BJ (cell line): Measurements from ENCODE around the gene BEST1. TPM values are rescaled to one million over a fixed set of nuclear protein-coding genes. Genes with fewer than 3 reads are reported as not detected.
"Not testable (repeated sequence)": the region's sequence is repeated elsewhere in the genome, so short reads cannot be mapped to it uniquely, and the experiment has no call there.

ENCODE experiments used
- CTCF ChIA-PET: fragments of 350-600 bp; formaldehyde crosslinking; extraction: SDS; loops from one replicate; lab custom pipeline; 2021; ENCODE audit warnings: antibody characterized with exemption, inconsistent platforms; lab: Yijun Ruan, JAX
- POLR2A ChIA-PET: fragments of 300-600 bp; sonication (Branson Sonifier 250); formaldehyde crosslinking; extraction: SDS; loops from one replicate; lab custom pipeline; 2021; ENCODE audit warnings: antibody characterized with exemption; lab: Charles Lee
- DNase-seq: peaks from one replicate; pipeline ENCODE4 v3.0.0-alpha.2; 2011; ENCODE audit warnings: low read depth
- H3K27me3 ChIP-seq: 2 replicates; pipeline ENCODE4 v1.6.0; 2011; ENCODE audit warnings: low read length; ENCODE audit not compliant: control insufficient read depth, insufficient read depth
- H3K36me3 ChIP-seq: 2 replicates; pipeline ENCODE4 v1.5.1; 2011; ENCODE audit warnings: low read length; ENCODE audit not compliant: control insufficient read depth, insufficient read depth
- H3K4me3 ChIP-seq: 2 replicates; pipeline ENCODE4 v1.5.1; 2011; ENCODE audit warnings: low read depth, mild to moderate bottlenecking, control low read depth, low read length
- CTCF ChIP-seq: IDR thresholded peaks from 2 replicates; pipeline ENCODE4 v1.5.1; 2011; ENCODE audit warnings: low read depth, mild to moderate bottlenecking, control low read depth, inconsistent platforms, low read length, moderate library complexity; ENCODE audit not compliant: insufficient read depth
- polyA plus RNA-seq: library from polyadenylated mRNA; depleted of rRNA; stranded (reverse); fragments of >200 nt; gene quantifications from 2 replicates; pipeline ENCODE4 v1.2.3, GENCODE V29; 2011

BEST1 gene
- polyA plus RNA-seq, 1 experiment, result 6.4 TPM

- Histone ChIP-seq H3K27me3 (no peaks in the 10 kb centered on the region), H3K4me3 (no peak overlapping the region), H3K36me3 (no peaks in the 10 kb centered on the region)
- ChIA-PET CTCF (interaction anchor here (0.6 kb wide), 1 partner anchor 17 kb away, joined by 3 read pairs; no protein-coding TSS in a partner anchor), POLR2A (interaction anchor here (0.5 kb wide), 1 partner anchor 282 kb away, joined by 3 read pairs; no protein-coding TSS in a partner anchor)
- no peak for TF ChIP-seq CTCF
- no peak for DNase-seq
Observed at GRCh38 chr11:62000539-62001446, 50.6 kb downstream of the BEST1 start.

GRCh38 chr11:62001450-62002191, 51.5 kb downstream of the BEST1 start:
- H3K27me3 ChIP-seq, result no peaks in the 10 kb centered on the region
- POLR2A ChIA-PET, result interaction anchor here (0.5 kb wide), 1 partner anchor 283 kb away, joined by 3 read pairs; no protein-coding TSS in a partner anchor
- no peaks in the 10 kb centered on the region for H3K36me3 ChIP-seq
- CTCF ChIA-PET, result no interaction called here
- no peak for TF ChIP-seq CTCF
- no peak overlapping the region for H3K4me3 ChIP-seq
- DNase-seq, result no peak

- POLR2A ChIA-PET, H3K36me3 ChIP-seq, CTCF ChIA-PET, DNase-seq, H3K27me3 ChIP-seq, H3K4me3 ChIP-seq: not testable (repeated sequence)
Observed at GRCh38 chr11:62002283-62002682, 52.1 kb downstream of the BEST1 start.

GRCh38 chr11:62004473-62004872, 54.3 kb downstream of the BEST1 start:
- H3K36me3 ChIP-seq, result no peaks in the 10 kb centered on the region
- POLR2A ChIA-PET, result interaction anchor here (0.6 kb wide), 2 partner anchors 33 to 667 kb away, joined by 4 to 10 read pairs; partner anchors contain the start of gene LBHD1
- CTCF ChIA-PET, result interaction anchor here (0.9 to 1.5 kb wide), 2 partner anchors 10 to 76 kb away, joined by 3 to 4 read pairs; no protein-coding TSS in a partner anchor
- H3K27me3 ChIP-seq, result no peaks in the 10 kb centered on the region
- no peak overlapping the region for H3K4me3 ChIP-seq
- no peak for DNase-seq
- TF ChIP-seq CTCF, result no peak

GRCh38 chr11:62008193-62008592, 58.0 kb downstream of the BEST1 start:
- ChIA-PET POLR2A (no interaction called here), CTCF (no interaction called here)
- no peak for TF ChIP-seq CTCF
- no peaks in the 10 kb centered on the region for H3K27me3 ChIP-seq
- no peak for DNase-seq
- no peak overlapping the region for H3K4me3 ChIP-seq
- no peaks in the 10 kb centered on the region for H3K36me3 ChIP-seq
